Thoracic aorta (tissue), 2 donors: ENCODE data around the gene SOCS2. TPM values are rescaled to one million over a fixed set of nuclear protein-coding genes. Genes with fewer than 3 reads are reported as not detected.

Experiments used
- ATAC-seq: fragments of 150-250 bp; one replicate; pipeline ENCODE4 v1.8.0; 2017; ENCODE audit warnings: low read depth; ENCODE audit not compliant: insufficient number of reproducible peaks, low FRiP score
- DNase-seq: peaks from one replicate; pipeline ENCODE4 v3.0.0-alpha.2; 2020; ENCODE audit warnings: low spot score
- H3K27ac ChIP-seq, 2 donors: fragments of 200-600 bp; sonication (generic); 1 replicate in 1 of 2; 2 replicates in 1 of 2; pipeline ENCODE4 v1.5.1; 2016; ENCODE audit warnings: mild to moderate bottlenecking in 2 of 2, moderate library complexity in 2 of 2
- H3K27me3 ChIP-seq: fragments of 200-600 bp; sonication (generic); replicated peaks from 2 replicates; pipeline ENCODE4 v1.6.0; 2016; ENCODE audit warnings: mild to moderate bottlenecking; ENCODE audit not compliant: insufficient read depth
- H3K36me3 ChIP-seq: fragments of 200-600 bp; sonication (generic); one replicate; pipeline ENCODE4 v1.5.1; 2016
- H3K4me1 ChIP-seq, 2 donors: fragments of 200-600 bp; sonication (generic); 1 replicate in 1 of 2; 2 replicates in 1 of 2; pipeline versions ENCODE4 v1.5.1 to v1.6.0; 2016; ENCODE audit warnings: low read depth in 2 of 2, mild to moderate bottlenecking in 1 of 2; ENCODE audit not compliant: control insufficient read depth in 1 of 2
- H3K4me3 ChIP-seq: fragments of 200-600 bp; sonication (generic); 2 replicates; pipeline ENCODE4 v1.5.1; 2016; ENCODE audit warnings: mild to moderate bottlenecking
- H3K9me3 ChIP-seq: fragments of 200-600 bp; sonication (generic); 2 replicates; pipeline ENCODE4 v1.5.1; 2016
- CTCF ChIP-seq: fragments of 200-600 bp; sonication (generic); IDR thresholded peaks from one replicate; pipeline ENCODE4 v1.5.1; 2019; ENCODE audit warnings: antibody characterized with exemption
- total RNA-seq, 2 donors: library from RNA; depleted of rRNA; stranded (reverse); fragments of >200 nt; gene quantifications; one replicate each; pipeline versions ENCODE4 v1.1.0 to v1.2.3, GENCODE V29; 2016

The SOCS2 gene
- total RNA-seq, 2 donors from 2014 or later = 51.4 to 56.3 TPM

GRCh38 chr12:93591137-93591868 lies 18.8 kb downstream of the SOCS2 start:
- H3K4me1 ChIP-seq = peaks cover 4 to 6% of the 10 kb centered on the region in 2 donors
- no peaks in the 10 kb centered on the region for H3K36me3 ChIP-seq
- H3K27me3 ChIP-seq = no peaks in the 10 kb centered on the region
- H3K9me3 ChIP-seq = no peaks in the 10 kb centered on the region
- peak overlapping the region; percentile 88 for H3K4me3 ChIP-seq
- DNase-seq (peak; percentile 44), ATAC-seq (peak; percentile 79)
- TF ChIP-seq CTCF = no peak
- peak overlapping the region; percentile 35 to 81 for H3K27ac ChIP-seq

GRCh38 chr12:93592641-93593406 lies 20.3 kb downstream of the SOCS2 start:
- peaks cover 4 to 6% of the 10 kb centered on the region in 2 donors for H3K4me1 ChIP-seq
- DNase-seq (no peak), ATAC-seq (no peak)
- H3K27me3 ChIP-seq = no peaks in the 10 kb centered on the region
- H3K27ac ChIP-seq = peak overlapping the region in 1 of 2 donors; percentile 81
- H3K9me3 ChIP-seq = no peaks in the 10 kb centered on the region
- TF ChIP-seq CTCF = no peak
- H3K36me3 ChIP-seq = no peaks in the 10 kb centered on the region
- H3K4me3 ChIP-seq = no peak overlapping the region

- no peak for DNase-seq
- Histone ChIP-seq H3K36me3 (no peaks in the 10 kb centered on the region), H3K27ac (peak overlapping the region in 1 of 2 donors; percentile 81), H3K4me1 (peaks cover 4 to 6% of the 10 kb centered on the region in 2 donors), H3K9me3 (no peaks in the 10 kb centered on the region), H3K4me3 (peak overlapping the region; percentile 51), H3K27me3 (no peaks in the 10 kb centered on the region)
- no peak for ATAC-seq
- no peak for TF ChIP-seq CTCF
These were observed 21.4 kb downstream of the SOCS2 start for GRCh38 chr12:93593843-93594242.

GRCh38 chr12:93594766-93595311 lies 22.4 kb downstream of the SOCS2 start:
- H3K4me1 ChIP-seq = peaks cover 4 to 6% of the 10 kb centered on the region in 2 donors
- TF ChIP-seq CTCF = no peak
- peak overlapping the region in 1 of 2 donors; percentile 18 for H3K27ac ChIP-seq
- H3K27me3 ChIP-seq = no peaks in the 10 kb centered on the region
- DNase-seq = no peak
- no peak for ATAC-seq
- H3K36me3 ChIP-seq = no peaks in the 10 kb centered on the region
- no peaks in the 10 kb centered on the region for H3K9me3 ChIP-seq
- H3K4me3 ChIP-seq = peak overlapping the region; percentile 51

GRCh38 chr12:93595351-93595750 lies 22.9 kb downstream of the SOCS2 start:
- peak overlapping the region in 1 of 2 donors; percentile 18 for H3K27ac ChIP-seq
- no peak for DNase-seq
- H3K27me3 ChIP-seq = no peaks in the 10 kb centered on the region
- no peak for ATAC-seq
- no peaks in the 10 kb centered on the region for H3K36me3 ChIP-seq
- H3K4me1 ChIP-seq = peaks cover 4 to 6% of the 10 kb centered on the region in 2 donors
- no peak for TF ChIP-seq CTCF
- peak overlapping the region; percentile 51 for H3K4me3 ChIP-seq
- no peaks in the 10 kb centered on the region for H3K9me3 ChIP-seq
